Ecto neural progenitor cell (in vitro differentiated cells): ENCODE measurements around the gene WWP2.
"Not testable (repeated sequence)": the region's sequence is repeated elsewhere in the genome, so short reads cannot be mapped to it uniquely, and the experiment has no call there.

Experiments
- DNase-seq: peaks from one replicate; pipeline ENCODE4 v3.0.0-alpha.2; 2018; ENCODE audit warnings: low spot score

The WWP2 gene

DNA sequence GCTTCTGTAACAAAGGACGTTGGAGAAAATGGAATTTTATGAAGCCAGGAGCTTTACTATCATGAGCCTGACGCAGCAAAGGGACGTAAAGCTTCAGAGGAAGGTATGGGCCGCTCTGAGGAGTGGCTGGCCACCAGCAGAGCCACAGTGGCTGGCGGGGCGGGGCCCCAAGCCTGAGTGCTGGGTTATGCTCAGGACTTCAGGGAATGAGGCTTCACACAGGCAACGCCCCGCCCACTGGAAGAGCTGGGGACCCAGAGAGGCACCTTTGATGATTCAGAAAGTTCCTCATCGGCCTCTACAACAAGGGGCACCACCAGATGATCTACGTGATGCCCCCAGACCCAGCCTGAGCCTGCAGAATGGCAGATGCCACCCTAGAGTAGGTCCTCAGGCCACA is 16.2 kb upstream of the WWP2 start:
- DNase-seq: no peak

DNA sequence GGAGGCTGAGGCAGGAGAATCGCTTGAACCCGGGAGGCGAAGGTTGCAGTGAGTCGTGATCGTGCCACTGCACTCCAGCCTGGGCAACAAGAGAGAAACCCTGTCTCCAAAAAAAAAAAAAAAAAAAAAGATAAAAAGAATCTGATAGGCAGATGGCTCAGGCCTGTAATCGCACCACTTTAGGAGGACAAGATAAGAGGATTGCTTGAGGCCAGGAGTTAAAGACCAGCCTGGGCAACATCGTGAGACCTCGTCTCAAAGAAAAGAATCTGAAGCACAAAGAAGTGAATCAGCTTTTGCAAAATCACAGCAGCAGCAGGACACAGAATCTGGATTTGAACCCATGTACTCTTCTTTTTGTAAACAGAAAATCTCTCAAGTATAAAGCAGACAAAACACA is 15.0 kb upstream of the WWP2 start:
- DNase-seq: no peak

DNA sequence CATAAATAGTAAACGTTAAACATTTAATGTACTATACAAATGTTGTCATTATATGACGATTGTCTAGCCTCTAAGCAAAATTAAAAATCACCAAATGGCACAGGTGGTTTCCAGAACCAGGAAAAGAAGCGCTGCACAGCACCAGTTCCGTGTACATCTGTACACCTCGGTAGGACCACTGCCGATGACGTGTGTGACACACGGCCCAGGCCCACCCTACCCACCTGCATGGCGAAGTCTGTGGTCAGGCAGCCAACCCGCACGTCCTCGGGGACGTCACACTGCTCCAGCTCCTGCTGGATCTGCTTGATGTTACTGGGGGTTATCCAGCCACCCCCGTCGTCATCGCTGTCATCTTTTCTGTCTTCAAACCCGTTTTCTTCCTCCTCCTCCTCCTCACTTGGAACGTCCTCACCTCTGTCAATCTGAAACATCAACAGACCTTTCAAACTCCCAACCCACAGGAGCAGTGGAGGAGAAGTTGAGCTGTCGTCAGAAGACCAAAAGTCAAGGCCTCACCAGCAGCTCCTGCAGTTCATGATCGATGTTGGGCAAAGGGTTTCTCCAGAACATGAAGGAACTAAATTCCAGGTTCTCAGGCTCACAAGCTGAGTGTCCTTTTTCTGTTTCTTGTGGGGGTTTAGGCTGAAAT is 13.3 kb upstream of the WWP2 start:
- DNase-seq: no peak

DNA sequence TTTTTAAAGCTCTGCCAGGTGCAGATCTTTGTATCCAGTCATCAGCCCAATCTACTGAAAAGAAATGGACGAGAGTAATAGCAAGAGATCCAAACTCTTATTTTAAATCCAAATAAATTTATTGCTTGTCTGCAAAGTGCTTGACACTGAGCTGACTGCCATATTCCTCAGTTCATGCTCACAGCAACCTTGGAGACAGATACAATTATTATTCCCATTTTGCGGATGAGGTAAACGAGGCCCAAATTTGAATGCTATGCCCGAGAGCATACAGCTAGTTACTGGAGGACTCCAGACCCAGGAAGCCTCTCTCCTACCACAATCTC is 8.0 kb upstream of the WWP2 start:
- DNase-seq: no peak

DNA sequence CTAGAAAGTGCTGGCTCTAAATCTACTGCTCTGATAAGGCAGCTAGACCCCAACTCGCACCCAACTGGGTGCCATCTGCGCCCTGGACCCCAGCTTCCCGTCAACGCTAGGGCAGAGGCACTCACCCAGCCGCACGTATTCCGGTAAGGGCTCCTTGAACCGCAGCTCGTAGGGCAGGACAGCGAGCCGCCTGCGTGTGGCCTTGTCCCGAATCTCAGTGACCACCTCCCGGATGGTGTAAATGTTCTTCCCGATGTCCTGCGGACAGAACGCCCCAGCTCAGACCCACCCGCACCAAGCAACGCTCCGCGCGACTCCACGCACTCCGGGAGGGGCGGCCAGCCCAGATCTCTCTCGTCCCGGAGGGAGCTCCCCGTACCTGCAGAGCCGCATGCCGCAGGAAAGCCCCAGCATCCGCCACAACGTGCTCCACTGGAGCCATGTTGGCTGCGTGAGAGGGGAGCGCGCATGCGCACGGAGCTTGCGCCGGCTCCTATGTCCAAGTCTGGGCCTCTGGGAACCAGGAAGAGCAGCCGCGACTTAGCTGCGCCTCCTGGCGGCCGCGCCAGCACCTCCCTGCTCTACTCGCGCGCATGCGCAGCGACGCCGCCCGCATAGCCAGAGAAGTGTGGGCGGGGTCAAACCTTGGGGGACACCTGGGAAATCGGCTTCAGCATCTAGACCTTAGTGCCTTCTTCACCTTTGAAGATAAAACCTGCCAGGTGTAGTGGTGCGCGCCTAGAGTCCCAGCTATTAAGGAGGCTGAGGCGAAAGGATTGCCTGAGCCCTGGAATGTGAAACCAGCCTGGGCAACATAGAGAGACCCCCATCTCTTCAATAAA is 7.4 kb upstream of the WWP2 start, which contains the start of gene NOB1:
Gene NOB1, minus strand, starts transcription at position 458 of the 842 bp plus-strand sequence. Its CDS starts 16 bp downstream, at position 442.
- peak; percentile 97 for DNase-seq

DNA sequence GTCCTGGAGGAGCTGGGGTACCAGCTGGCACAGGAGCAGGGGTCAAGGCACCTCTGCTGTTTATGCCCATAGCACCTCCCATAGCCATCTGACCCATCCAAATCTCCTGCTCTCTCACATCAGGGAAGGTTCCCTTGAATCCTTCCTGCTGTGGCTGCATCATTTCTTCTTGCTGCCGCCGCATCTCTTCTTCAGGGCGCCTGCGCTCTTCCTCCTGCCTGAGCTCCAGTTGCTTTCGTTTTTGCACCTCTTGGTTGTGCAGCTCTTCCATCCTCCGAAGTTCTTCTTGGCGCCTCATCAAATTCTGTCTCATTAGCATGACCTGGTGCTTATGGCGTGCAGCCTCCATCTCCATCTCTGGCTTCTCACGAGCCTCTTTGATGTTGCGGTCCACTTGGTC is 5.4 kb upstream of the WWP2 start:
- DNase-seq: no peak

DNA sequence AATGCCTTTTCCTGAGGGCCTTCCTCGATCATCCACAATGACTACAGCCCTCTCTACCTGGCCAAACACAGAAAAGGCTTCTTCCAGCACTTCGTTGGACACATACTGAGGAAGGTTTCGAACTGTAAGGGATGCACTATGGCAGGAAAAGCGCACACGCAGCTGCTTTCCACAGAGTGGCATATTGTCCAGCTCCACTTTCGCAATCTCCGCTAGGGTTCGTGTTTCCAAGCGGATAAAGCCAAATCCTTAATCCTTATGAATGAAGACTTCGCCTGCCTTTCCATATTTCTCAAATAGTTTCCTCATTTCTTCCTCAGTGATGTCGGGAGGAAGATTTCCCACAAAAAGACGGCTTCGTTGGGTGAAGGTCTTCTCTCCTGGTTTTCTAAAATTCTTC is 4.8 kb upstream of the WWP2 start:
- not testable (repeated sequence) for DNase-seq

DNA sequence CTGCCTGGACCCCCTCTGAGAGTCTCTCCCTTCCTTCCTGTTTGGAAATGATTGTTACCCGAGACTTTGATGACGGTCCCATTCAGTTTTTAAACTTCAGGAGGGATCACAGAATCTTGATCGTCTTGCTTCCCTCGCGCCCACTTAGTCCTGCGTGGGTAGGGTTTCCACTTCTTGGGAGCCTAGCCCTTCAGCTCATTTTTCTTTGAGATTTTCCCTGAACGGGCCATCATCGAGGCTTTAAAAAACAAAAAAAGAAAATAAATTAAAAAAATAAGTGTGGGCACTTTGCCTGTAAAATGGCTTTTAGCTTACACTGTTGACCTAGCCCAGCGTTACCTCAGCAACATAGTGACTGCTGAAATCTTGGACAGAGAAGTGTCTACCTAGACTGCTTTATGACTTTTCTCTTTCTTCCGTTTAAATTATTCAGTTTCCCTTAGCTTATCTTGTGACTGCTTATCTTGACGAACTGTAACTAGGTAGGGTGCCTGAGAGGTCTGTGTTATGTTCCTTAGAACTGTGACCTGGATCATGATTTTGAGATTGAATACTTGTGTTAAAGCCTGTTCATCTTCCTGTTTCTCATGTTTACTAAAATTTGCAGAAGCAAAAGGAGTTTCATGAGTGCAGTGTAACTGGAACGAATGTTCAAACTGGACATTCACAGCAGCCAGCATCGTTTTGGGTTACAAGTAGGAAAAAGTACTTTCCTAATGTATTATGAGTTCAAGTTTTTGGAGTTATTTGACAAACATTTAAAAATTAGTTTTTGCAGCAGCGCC is 874 bp downstream of the WWP2 start:
- no peak for DNase-seq

DNA sequence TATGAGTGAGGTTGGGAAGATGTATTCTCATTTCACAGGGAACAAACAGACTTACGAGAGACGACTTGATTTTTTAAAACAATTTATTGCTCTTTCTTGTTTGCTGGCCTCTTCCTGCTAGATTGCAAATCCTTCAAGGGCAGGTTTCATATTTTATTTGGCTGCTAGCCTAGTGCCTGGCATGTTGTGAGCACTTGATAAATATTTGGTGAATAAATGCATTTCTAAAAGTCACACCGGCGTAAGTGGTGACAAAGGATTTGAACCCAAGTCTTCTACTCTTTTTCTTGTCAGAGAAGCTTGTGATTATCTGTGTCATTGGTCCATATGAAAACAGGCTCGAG is 1.4 kb downstream of the WWP2 start:
- DNase-seq: no peak

DNA sequence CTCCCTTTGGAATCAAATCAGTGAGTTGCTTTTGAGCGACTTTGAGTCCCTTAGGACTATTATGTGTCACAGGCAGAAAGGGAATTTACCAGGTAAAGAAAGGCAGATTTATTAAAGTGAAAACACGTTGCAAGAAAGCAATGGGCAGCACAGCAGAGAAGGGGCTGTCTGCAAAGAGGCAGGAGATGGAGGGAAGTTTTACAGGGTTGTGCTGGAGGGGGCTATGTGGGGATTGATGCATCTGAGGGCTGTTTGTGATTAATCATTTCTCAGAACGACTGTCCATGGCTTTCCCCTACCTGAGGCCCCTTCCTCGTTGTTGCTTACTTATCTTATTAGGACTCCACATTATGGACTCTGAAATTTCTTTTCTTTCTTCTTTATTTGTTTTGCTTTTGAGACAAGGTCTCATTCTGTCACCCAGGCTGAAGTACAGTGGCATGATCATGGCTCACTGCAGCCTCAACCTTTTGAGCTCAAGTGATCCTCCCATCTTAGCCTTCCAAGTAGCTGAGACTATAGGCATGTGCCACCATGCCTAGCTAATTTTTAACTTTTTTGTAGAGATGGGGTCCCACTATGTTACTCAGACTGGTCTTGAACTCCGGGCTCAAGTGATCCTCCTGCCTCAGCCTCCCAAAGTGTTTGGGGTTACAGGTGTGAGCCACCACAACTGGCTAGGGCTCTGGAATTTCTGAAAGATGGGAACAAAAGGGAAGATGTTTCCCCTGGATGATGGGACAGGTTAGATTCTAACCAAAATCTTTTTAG is 5.5 kb downstream of the WWP2 start:
- DNase-seq: no peak

DNA sequence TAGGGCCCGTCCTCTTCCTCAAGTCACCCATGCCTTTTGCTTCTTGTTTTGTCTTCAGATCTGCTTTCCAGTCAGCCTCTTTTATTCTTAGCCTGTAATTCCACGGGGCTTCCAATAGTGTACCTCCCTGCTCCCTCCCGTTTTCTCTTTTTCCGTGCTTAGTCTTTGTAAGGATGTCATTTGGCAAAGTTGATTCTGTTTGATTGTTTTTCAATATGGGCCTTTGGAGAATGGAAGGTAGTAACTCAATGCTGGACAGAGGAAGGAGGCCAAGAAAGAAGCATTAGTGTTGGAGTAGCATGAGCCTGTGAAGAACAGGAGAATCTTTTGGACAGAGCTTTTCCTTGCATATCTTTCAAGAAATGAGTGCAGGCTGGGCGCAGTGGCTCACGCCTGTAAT is 6.5 kb downstream of the WWP2 start:
- no peak for DNase-seq

DNA sequence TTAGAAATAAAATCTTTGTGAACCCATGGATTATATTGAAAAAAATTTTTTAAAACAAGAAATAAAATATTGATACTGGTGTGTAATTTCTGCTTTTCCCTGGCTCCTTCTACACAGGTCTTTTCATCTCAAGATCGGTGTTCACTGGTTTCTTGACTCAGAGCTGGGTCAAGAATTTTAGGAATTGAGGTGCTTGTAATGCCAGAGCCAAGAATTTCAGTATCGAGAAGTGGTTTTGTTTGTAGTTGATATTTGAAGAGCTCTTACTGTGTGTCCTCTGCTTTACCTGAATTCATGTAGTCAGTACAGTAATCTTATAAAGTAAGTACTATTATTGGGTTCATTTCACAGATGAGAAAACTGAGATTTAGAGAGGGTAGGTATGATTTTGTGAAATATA is 7.3 kb downstream of the WWP2 start:
- DNase-seq: no peak

DNA sequence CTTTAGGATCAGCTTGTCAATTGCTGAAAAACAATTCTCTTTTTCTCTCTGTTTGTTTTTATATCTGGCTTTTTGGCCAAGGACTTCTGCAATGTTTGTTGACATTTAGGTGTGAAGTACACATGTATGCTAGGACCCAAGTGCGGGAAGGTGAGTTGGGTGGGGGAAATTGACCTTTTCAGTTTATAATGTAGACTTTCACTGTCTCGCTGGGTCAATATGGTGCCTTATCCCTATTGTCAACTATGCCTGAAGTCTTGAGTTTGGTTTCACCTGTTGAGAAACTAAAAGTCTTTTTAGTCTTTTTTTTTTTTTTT is 9.5 kb downstream of the WWP2 start:
- no peak for DNase-seq

DNA sequence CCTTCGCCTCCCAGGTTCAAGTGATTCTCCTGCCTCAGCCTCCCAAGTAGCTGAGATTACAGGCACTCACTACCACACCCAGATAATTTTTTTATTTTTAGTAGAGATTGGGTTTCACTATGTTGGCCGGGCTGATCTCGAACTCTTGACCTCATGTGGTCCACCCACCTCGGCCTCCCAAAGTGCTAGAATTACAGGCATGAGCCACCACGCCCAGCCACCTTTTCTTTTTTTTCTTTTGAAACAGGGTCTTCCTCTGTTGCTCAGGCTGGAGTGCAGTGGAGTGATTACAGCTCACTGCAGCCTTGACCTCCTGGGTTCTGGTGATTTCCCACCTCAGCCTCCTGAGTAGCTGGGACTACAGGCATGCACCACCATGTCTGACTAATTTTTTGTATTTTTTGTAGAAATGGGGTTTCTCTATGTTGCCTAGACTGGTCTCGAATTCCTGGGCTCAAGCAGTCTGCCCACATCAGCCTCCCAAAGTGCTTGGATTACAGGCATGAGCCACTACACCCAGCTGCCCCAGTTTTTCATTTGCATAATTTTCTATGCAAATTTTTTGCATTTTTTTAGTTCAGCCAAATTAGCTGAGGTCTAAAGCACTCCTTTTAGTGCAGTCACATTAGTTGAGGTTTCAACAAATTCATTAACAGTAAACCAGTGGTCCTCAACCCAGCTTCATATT is 11.3 kb downstream of the WWP2 start:
- DNase-seq: no peak

DNA sequence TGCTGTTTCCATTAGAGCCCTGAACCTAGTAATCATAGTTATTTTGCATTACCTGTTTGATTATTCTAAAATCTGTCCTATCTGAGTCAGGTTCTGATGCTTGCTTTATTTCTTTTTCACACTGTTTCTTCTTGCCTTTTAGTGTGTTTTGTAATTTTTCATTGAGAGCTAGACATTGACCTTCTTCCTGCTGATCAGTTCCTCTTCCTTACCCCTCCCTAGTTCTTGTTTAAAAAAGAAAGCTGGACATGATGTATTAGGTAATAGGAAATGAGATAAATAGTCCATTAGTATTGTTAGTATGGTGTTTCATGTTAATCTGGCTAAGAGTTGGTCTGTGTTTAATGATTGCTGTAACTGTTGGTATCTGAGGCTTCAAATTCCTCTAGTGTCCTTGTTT is 13.4 kb downstream of the WWP2 start:
- DNase-seq: no peak

DNA sequence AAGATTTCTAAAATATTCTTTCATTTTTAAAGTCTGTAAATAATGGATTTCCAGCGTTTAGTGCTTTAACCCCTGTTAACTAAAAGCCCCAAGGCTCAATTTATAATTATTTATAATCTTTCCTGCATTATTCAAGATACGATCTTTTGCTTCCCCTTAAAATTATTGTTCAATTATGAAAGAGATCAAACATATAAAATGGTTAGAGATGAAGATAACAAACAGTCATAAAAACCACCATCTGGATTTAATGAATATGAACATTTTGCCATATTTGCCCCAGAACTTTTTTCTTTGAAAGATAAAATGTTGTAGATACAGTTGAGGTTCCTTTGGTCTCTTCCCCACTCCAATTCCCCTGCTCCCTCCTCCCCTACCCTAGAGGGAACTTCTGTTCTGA is 17.6 kb downstream of the WWP2 start:
- no peak for DNase-seq

DNA sequence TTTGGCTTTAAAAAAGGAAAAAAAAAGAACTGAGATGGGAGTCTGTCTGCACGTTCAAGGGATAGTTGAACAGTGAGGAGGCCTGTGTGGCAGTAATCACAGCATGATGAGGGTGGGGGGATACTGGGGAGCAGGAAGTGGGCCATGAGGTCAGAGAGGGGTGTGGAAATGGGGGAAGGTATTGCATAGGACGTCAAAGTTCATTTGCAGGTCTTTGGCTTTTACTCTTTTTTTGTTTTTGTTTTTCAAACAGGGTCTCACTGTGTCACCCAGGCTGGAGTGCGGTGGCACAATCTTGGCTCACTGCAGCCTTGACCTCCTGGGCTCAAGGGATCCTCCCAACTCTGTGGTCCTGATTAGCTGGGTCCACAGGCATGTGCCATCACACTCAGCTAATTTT is 19.0 kb downstream of the WWP2 start:
- no peak for DNase-seq

DNA sequence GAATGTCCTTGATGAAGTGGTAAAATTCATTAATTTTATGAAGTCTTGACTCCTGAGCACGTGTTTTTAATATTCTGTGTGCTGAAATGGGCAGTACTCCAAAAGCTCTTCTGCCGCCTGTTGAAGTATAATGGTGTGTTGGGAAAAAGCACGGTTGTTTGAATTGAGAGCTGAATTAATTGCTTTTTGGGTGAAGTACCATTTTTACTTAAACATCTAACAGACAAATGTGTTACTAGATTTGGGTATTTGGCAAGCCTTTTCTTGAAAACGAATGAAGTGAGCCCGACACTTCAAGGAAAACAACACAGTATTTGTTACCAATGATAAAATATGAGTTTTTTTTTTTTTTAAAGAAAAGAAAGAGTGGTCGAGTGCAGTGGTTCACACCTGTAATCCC is 22.5 kb downstream of the WWP2 start:
- no peak for DNase-seq

DNA sequence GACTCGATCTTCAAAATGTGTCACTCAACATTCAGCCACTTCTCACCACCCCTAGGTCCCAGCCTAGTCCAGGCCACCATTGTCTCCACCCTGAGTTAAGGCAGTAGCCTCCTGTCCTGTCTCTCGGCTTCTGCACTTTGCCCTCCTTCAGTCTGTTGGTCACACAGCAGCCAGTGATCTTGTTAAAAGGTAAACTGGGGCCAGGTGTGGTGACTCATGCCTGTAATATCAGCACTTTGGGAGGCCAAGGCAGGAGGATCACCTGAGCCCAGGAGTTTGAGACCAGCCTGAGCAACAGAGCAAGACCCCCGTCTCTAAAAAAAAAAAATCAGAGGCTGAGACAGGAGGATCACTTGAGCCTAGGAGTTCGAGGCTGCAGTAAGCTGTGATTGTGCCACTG is 25.8 kb downstream of the WWP2 start:
- no peak for DNase-seq

DNA sequence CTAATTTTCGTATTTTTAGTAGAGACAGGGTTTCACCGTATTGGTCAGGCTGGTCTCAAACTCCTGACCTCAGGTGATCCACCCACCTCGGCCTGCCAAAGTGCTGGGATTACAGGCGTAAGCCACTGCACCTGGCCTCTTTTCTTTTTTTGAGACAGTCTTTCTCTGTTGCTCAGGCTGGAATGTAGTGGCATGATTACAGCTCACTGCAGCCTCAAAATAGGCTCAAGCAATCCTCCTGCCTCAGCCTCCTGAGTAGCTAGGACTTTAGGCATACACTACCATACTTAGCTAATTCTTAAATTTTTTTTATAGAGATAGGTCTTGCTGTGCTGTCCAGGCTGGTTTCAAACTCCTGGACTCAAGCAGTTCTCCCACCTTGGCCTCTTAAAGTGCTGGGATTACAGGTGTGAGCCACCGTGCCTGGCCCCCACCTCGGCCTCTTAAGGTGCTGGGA is 29.3 kb downstream of the WWP2 start:
- not testable (repeated sequence) for DNase-seq

DNA sequence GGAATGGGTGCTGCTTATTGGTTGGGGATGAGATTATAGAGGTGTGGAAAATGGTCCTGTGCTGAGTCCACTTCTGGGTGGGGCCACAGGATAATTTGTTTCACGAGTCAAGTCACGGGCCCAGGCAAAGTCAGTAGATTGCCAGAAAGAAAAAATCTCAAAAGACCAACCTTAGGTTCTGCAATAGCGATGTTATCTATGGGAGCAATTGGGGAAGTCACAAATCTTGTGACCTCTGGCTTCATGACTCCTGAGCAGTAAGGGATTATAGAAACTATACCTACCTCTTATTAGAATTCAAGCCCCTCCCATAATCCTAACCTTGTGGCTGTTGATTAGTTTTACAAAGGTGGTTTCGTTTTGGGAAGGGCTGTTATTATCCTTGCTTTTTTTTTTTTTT is 31.4 kb downstream of the WWP2 start:
- no peak for DNase-seq

DNA sequence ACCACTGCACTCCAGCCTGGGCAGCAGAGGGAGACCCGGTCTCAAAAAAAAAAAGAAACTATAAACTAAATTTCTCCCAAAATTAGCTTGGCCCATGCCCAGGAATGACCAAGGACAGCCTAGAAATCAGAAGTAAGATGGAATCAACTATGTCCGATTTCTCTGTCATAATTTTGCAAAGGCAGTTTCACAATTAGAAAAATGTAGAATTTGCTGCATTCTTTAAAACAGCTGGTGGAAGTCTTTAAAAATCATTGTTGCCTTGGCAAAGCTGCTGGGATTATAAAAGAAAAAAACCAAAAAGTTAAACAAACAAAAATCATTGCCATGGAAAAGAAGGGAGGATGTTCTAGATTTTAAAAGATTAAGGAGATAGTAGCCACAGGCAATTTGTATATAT is 32.4 kb downstream of the WWP2 start:
- no peak for DNase-seq
